ENCODE results near the gene SUSD3. TPM values are rescaled to one million over a fixed set of nuclear protein-coding genes. Genes with fewer than 3 reads are reported as not detected.

The SUSD3 gene
- total and polyA plus RNA-seq, 2 of the 8 experiments (the other 6 are each of a cell fraction or from before 2014, with no cell fraction given) = 5.5 to 35.4 TPM

GRCh38 chr9:93030642-93031628 is 27.6 kb upstream of the SUSD3 start:
- H4K8ac ChIP-seq (ENCODE audit: extremely low read depth, insufficient read depth, low read length) = no peak overlapping the region
- TF ChIP-seq CTBP2 (IDR thresholded peaks at IDR 0.05; ENCODE audit: borderline replicate concordance, insufficient read depth, insufficient read length, low read length) = no peak
- no peak for TF ChIP-seq ATF2 (IDR thresholded peaks at IDR 0.05; ENCODE audit: low read length)
- no peak for TF ChIP-seq GTF2F1 (IDR thresholded peaks at IDR 0.05; ENCODE audit: borderline replicate concordance, low read depth, low read length)
- TF ChIP-seq SUZ12 (IDR thresholded peaks at IDR 0.05; ENCODE audit: low read length) = no peak
- no peak for TF ChIP-seq JUN (IDR thresholded peaks at IDR 0.05; ENCODE audit: low read depth, low read length)
- TF ChIP-seq JUND (IDR thresholded peaks at IDR 0.05; ENCODE audit: low read length) = no peak
- no peak for TF ChIP-seq SIRT6 (IDR thresholded peaks at IDR 0.05; ENCODE audit: low read length)
- no peak for TF ChIP-seq RFX5 (IDR thresholded peaks at IDR 0.05; ENCODE audit: borderline replicate concordance, low read depth, low read length)
- TF ChIP-seq SP2 (IDR thresholded peaks at IDR 0.05; ENCODE audit: low read length) = no peak
- no peak for TF ChIP-seq POLR2AphosphoS5 (IDR thresholded peaks at IDR 0.05; ENCODE audit: low read depth, low read length)

More at GRCh38 chr9:93030642-93031628, 27.6 kb upstream of the SUSD3 start:
- 90 to 100% methylated on average over 3 to 9 of the region's 9 CpGs for WGBS, 2 experiments (ENCODE audit: extremely low coverage in 1 of 2, insufficient coverage in 1 of 2, insufficient read length in 1 of 2, insufficient replicate concordance in 2 of 2, low coverage in 1 of 2, low lambda C conversion rate in 2 of 2, missing lambda C conversion rate in 1 of 2)
- no peak overlapping the region for H4K5ac ChIP-seq (ENCODE audit: insufficient read length, low read depth, low read length)
- peaks cover 0 to 3% of the 10 kb centered on the region in 2 experiments for H4K20me1 ChIP-seq (replicated peaks in 1 of 2; ENCODE audit: control insufficient read depth in 1 of 2, insufficient read depth in 2 of 2, low read length in 2 of 2)
- H2AK5ac ChIP-seq (ENCODE audit: low read depth, low read length) = no peak overlapping the region
- H3K23ac ChIP-seq (ENCODE audit: insufficient read length) = no peak overlapping the region
- no peak overlapping the region for H3K27ac ChIP-seq (ENCODE audit: low read depth, low read length)
- FAIRE-seq = no peak
- H3K4me2 ChIP-seq (ENCODE audit: insufficient read depth in 1 of 2, low read depth in 2 of 2, low read length in 2 of 2) = no peak overlapping the region
- peaks cover 5% of the 10 kb centered on the region; the same call in 1 of the 2 replicates for H3K23me2 ChIP-seq (ENCODE audit: low read depth, low read length)
- H3K18ac ChIP-seq (ENCODE audit: extremely low read depth, low read length) = no peak overlapping the region
- no peak overlapping the region for H2BK15ac ChIP-seq (ENCODE audit: low read length)
- no peak overlapping the region for H2BK12ac ChIP-seq (ENCODE audit: low read depth, low read length)
- ChIA-PET CTCF (ENCODE audit: partially characterized antibody) (interaction anchor here (0.9 to 1.3 kb wide), 4 partner anchors 10 to 78 kb away, joined by 3 to 5 read pairs (median 4); no protein-coding TSS in a partner anchor), POLR2A (ENCODE audit: partially characterized antibody) (no interaction called here)
- no peak for DNase-seq (ENCODE audit: low read depth in 1 of 2, low spot score in 2 of 2)
- H2BK20ac ChIP-seq (ENCODE audit: low read length) = no peak overlapping the region
- no peak overlapping the region for H4K91ac ChIP-seq (replicated peaks; ENCODE audit: insufficient read length, low read length)
- H3K9me3 ChIP-seq (ENCODE audit: insufficient read depth in 2 of 2, low read depth in 1 of 2, low read length in 1 of 2) = no peaks in the 10 kb centered on the region
- H3K79me1 ChIP-seq (ENCODE audit: low read depth, low read length) = no peaks in the 10 kb centered on the region
- no peaks in the 10 kb centered on the region for H3K36me3 ChIP-seq (ENCODE audit: control insufficient read depth in 2 of 4, insufficient read depth in 4 of 4, low read length in 3 of 4)
- H2AFZ ChIP-seq (ENCODE audit: low read length) = no peak overlapping the region
- H3K14ac ChIP-seq (ENCODE audit: insufficient read length) = no peak overlapping the region
- H3K79me2 ChIP-seq (ENCODE audit: control insufficient read depth in 1 of 2, insufficient read depth in 2 of 2, low read length in 2 of 2) = no peaks in the 10 kb centered on the region
- no peak overlapping the region for H3K4me3 ChIP-seq (ENCODE audit: extremely low read depth in 1 of 4, insufficient read depth in 2 of 4, low read depth in 3 of 4, low read length in 4 of 4)
- no peaks in the 10 kb centered on the region; a peak in 1 of 7 replicates for H3K4me1 ChIP-seq (replicated peaks in 1 of 4; ENCODE audit: control insufficient read depth in 3 of 4, insufficient read depth in 4 of 4, low read length in 3 of 4)
- no peak overlapping the region for H2BK120ac ChIP-seq (replicated peaks; ENCODE audit: low read depth, low read length)
- H3K27me3 ChIP-seq (replicated peaks in 1 of 4; ENCODE audit: control insufficient read depth in 3 of 4, extremely low read depth in 1 of 4, insufficient read depth in 3 of 4, low read length in 3 of 4) = no peaks in the 10 kb centered on the region
- no peak overlapping the region for H2BK5ac ChIP-seq (ENCODE audit: low read depth, low read length)
- H3K4ac ChIP-seq (replicated peaks; ENCODE audit: insufficient read length, low read depth, low read length) = no peak overlapping the region
- H3K56ac ChIP-seq (replicated peaks; ENCODE audit: insufficient read length, low read depth, low read length) = peak overlapping the region; percentile 53
- no peak overlapping the region for H3K9ac ChIP-seq (replicated peaks in 1 of 4; ENCODE audit: extremely low read depth in 1 of 4, low read depth in 3 of 4, low read length in 3 of 4)

Measured in H1 (cell line).